DND-41 (cell line): ENCODE measurements around the gene KRTCAP2.
"Not testable (repeated sequence)": the region's sequence is repeated elsewhere in the genome, so short reads cannot be mapped to it uniquely, and the experiment has no call there.

Source experiments
- CTCF ChIP-seq: IDR thresholded peaks from 2 replicates; pipeline ENCODE4 v1.5.1; 2012; ENCODE audit warnings: borderline replicate concordance, low read length, moderate library complexity, mild to moderate bottlenecking; ENCODE audit not compliant: poor library complexity, severe bottlenecking; ENCODE audit errors: extremely low read depth
- EZH2 ChIP-seq: IDR thresholded peaks from 3 replicates; pipeline ENCODE4 v1.6.1; 2012; ENCODE audit warnings: borderline replicate concordance, low read depth, mild to moderate bottlenecking, moderate library complexity, low read length, inconsistent platforms; ENCODE audit not compliant: severe bottlenecking

- not testable (repeated sequence) for TF ChIP-seq CTCF, EZH2
These were observed 9.3 kb downstream of the KRTCAP2 start for GRCh38 chr1:155163785-155164184.
